H1 (cell line): Measurements from ENCODE around the gene FCN2. TPM values are rescaled to one million over a fixed set of nuclear protein-coding genes. Genes with fewer than 3 reads are reported as not detected.

Experiments
- CTBP2 ChIP-seq: IDR thresholded peaks from 2 replicates; pipeline ENCODE4 v1.7.0; 2011; ENCODE audit warnings: borderline replicate concordance, mild to moderate bottlenecking, moderate library complexity, mixed read lengths, low read length; ENCODE audit not compliant: insufficient read depth, insufficient read length
- EP300 ChIP-seq, 2 experiments: IDR thresholded peaks; 1 replicate in 1 of 2; 2 replicates in 1 of 2; pipeline ENCODE4 v1.6.1; 2011 to 2012; ENCODE audit warnings: low read depth in 2 of 2, low read length in 2 of 2, mild to moderate bottlenecking in 2 of 2, borderline replicate concordance in 1 of 2, inconsistent platforms in 1 of 2, moderate library complexity in 1 of 2
- HDAC2 ChIP-seq, 2 experiments: fragments of 300-600 bp in 1 of 2; sonication (generic) in 1 of 2; IDR thresholded peaks; 2 replicates each; pipeline ENCODE4 v1.6.1; 2011 to 2012; ENCODE audit warnings: low read depth in 2 of 2, low read length in 2 of 2, mild to moderate bottlenecking in 2 of 2, moderate library complexity in 2 of 2, borderline replicate concordance in 1 of 2, inconsistent platforms in 1 of 2
- KDM4A ChIP-seq: IDR thresholded peaks from one replicate; pipeline ENCODE4 v1.7.1; 2012; ENCODE audit warnings: low read depth, mild to moderate bottlenecking, moderate library complexity, low read length, inconsistent platforms; ENCODE audit not compliant: severe bottlenecking
- KDM5A ChIP-seq: fragments of 200-600 bp; IDR thresholded peaks from 2 replicates; pipeline ENCODE4 v1.7.1; 2012; ENCODE audit warnings: mild to moderate bottlenecking, low read length, inconsistent platforms, mixed read lengths
- SIX5 ChIP-seq: IDR thresholded peaks from 2 replicates; pipeline ENCODE4 v1.6.1; 2011; ENCODE audit warnings: mild to moderate bottlenecking, low read depth, low read length
- SP4 ChIP-seq: IDR thresholded peaks from 2 replicates; pipeline ENCODE4 v1.6.1; 2012; ENCODE audit warnings: low read length, inconsistent platforms
- TAF7 ChIP-seq: optimal IDR thresholded peaks from 2 replicates; pipeline ENCODE3; 2011; ENCODE audit warnings: low read depth, mild to moderate bottlenecking, inconsistent platforms, low read length, moderate library complexity, borderline replicate concordance
- polyA plus RNA-seq, 7 experiments: library from polyadenylated mRNA; depleted of rRNA in 3 of 7; stranded (reverse) in 5 of 7; unstranded in 2 of 7; fragments of >200 nt in 5 of 7; fragments of 200-250 nt in 2 of 7; gene quantifications; 1 replicate in 5 of 7; 2 replicates in 1 of 7; 4 replicates in 1 of 7; pipeline versions ENCODE4 v1.2.1 to v1.2.3, GENCODE V29; 2011 to 2013; ENCODE audit warnings: missing spikeins in 2 of 7, mixed read lengths in 2 of 7
- total RNA-seq: library from RNA; stranded (reverse); fragmentation: NEBNext Ultra II Directional; extraction: Animal tissue kit (Norgen Biotek cat#: 25700); gene quantifications from 2 replicates; pipeline ENCODE4 v1.2.1, GENCODE V29; 2021

The FCN2 gene
- total and polyA plus RNA-seq, 2 of the 8 experiments (the other 6 are each of a cell fraction or from before 2014, with no cell fraction given), result not detected

- no peak for TF ChIP-seq SP4
- no peak for TF ChIP-seq KDM4A
- TF ChIP-seq TAF7, result no peak
- TF ChIP-seq CTBP2, result no peak
- TF ChIP-seq EP300 (IDR thresholded peaks at IDR 0.05; ENCODE audit: borderline replicate concordance in 1 of 2, low read depth in 2 of 2, low read length in 2 of 2), result no peak
- no peak for TF ChIP-seq SIX5
- no peak for TF ChIP-seq HDAC2 (IDR thresholded peaks at IDR 0.05; ENCODE audit: borderline replicate concordance in 1 of 2, low read depth in 2 of 2, low read length in 2 of 2)
- TF ChIP-seq KDM5A, result no peak
Measured at GRCh38 chr9:134886413-134886913, 5.9 kb downstream of the FCN2 start (continued).
